Activated CD8-positive, alpha-beta memory T cell treated with anti-CD3 and anti-CD28 coated beads, Interleukin-2, amount 50 U/mL, for 1 hour (primary cell): ENCODE results near the gene SLC17A9.
"Not testable (repeated sequence)": the region's sequence is repeated elsewhere in the genome, so short reads cannot be mapped to it uniquely, and the experiment has no call there.

Experiments
- DNase-seq: peaks from one replicate; pipeline ENCODE4 v3.0.0-alpha.2; 2020; ENCODE audit errors: extremely low read depth

SLC17A9 gene

DNA sequence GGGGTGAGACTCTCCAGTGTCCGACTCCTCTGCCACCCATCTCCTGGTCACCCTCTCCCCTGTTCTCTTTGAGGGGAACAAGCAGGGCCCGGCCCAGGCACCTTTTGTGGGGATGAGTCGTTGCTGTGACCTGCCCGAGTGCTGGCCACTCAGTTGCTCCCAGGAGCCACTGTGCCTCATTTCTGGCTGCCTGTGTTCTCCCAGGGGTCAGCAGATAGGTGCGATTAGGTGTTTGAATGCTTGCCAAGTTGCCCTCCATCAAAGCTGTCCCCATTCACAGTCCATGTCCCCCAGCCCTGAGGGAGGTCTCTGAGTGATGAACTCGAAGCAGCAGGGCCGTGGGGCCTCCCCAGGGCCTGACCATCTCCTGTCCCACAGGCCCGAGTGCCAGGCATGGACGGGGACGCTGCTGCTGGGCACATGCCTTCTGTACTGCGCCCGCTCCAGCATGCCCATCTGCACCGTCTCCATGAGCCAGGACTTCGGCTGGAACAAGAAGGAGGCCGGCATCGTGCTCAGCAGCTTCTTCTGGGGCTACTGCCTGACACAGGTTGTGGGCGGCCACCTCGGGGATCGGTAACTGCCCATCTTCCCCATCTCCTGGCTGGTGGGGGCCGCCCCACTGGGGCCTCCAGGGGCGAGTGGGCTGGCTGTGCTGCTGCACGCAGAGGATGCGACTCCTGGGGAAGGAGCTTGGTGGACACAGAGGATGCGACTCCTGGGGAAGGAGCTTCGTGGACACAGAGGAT lies 4.1 kb downstream of the SLC17A9 start:
- no peak for DNase-seq

DNA sequence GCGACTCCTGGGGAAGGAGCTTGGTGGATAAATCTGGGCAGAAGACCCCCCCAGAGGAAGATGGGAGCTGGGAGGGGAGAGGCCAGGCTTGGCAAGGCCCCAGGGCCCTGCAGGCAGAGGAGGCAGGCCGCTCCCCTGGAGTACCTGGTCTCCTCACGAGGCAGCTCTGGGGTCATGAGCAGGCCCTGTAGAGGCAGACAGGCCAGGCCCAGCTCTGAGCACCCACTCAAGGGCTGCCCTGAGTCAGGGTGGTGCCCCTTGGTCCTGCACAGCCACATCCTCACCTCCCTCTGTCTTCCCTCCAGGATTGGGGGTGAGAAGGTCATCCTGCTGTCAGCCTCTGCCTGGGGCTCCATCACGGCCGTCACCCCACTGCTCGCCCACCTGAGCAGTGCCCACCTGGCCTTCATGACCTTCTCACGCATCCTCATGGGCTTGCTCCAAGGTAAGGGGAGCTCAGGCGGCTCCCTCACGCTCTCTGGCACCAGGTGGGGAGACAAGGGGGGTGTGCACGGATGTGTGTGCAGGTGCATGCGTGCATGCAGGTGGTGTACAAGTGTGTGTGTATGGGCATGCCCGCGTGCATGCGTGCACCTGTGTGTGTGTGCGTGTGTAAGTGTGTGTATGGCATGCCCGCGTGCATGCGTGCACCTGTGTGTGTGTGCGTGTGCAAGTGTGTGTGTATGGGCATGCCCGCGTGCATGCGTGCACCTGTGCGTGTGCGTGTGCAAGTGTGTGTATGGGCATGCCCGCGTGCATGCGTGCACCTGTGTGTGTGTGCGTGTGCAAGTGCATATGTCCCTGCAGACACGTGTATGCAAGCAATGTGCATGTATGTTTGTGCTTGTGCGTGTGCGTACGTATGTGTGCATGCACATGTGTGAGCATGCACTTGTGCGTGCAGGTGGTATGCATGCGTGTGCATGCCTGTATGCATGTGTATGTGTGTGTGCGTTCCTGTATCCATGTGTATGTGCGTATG lies 4.9 kb downstream of the SLC17A9 start:
- DNase-seq, result no peak

DNA sequence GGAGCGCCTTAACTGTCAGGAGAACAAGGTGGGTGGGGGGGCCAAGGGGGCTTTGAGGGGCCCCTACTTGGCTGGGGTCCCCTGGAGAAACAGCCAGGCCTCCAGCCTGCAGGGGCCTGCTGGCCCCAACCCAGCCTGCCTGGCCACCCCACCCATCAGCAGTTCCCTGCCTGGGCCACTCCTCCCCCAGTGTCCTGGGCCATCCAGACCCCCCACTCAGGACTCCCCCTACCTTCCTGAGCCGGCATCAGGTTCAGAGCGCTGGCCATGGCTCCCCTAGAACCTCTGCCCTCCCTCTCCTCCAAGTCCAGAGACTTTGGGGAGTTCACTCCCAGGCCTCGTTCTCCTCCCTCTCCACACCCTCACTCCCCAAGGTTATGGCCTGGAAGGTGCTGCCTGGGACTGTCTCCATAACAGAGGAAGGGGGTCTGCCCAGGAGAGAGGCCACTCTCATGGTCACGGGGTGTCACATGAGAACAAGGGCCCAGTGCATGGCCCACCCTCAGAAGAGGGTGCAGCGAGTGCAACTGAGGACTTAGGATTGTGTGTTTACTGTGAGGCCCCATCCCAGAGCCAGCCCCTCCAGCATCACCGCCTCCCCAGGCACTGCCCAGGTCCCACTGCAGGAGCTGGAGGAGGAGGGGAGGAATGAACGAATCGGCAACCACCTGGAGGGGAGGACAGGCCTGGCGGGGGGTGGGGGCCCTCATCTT lies 6.0 kb downstream of the SLC17A9 start:
- no peak for DNase-seq

GRCh38 chr20:62959101-62959971 lies 6.8 kb downstream of the SLC17A9 start:
- no peak for DNase-seq

DNA sequence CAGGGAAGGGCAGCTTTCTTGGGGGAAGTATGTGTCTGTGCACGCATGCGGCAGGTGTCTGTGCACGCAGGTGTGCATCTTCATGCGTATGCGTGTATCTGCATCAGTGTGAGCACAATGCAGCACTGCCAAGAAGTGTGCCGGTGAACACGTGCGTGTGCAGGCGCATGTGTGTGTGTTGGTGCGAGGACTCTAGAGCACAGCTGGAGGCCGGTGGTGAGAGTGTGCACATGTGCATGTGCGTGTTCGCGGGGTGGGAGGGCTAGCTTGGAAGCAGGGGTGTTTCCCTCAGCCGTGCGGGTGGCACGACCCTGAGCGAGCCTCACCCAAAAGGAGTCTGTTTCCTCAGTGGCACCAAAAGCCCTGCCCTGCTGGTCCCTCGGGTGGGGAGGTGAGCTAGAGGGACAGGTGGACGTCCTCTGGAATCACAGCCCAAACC lies 7.5 kb downstream of the SLC17A9 start:
- no peak for DNase-seq

- not testable (repeated sequence) for DNase-seq
Measured at GRCh38 chr20:62960446-62961309, 8.2 kb downstream of the SLC17A9 start.

DNA sequence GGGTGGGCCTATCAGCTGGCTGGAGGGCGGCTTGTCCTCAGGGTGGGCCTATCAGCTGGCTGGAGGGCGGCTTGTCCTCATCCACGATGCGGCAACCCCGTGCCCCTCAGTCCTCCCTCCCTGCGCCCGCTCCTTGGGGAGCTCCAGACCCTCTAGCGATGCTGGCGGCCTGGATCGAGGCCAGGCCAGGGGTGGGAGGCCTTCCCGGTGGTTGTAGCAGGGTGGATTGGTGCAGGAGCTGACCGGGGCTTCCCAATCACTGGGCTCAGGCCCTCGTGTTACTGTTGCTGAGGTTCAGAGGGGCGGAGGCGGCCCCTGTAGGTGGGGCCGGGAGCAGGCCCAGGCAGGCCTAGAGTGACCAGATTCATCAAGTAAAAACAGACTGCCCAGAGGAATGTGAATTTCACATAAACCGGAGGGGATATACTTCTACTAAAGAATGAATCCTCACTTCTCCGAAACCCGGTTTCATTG lies 8.8 kb downstream of the SLC17A9 start:
- no peak for DNase-seq

DNA sequence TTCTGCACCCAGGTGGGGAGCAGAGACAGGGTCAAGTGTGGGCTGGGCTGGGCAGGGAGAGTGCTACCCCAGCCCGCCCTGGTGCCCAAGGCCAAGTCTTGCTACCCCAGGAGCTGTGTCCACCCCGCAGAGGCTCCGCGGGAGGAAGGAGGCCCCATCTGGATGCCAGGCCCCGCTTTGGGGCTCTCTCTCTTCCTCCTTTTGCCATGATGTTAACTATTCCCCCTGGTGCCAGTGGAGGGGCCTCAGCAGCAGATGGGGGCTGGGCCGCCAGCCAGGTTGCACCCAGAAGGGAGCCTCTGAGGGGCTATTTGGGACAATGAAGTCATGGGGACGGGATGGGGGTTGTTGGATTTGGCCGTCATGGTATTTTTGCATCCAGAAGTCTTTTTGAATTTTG lies 9.3 kb downstream of the SLC17A9 start:
- no peak for DNase-seq

GRCh38 chr20:62962221-62962879 lies 9.8 kb downstream of the SLC17A9 start:
- no peak for DNase-seq

DNA sequence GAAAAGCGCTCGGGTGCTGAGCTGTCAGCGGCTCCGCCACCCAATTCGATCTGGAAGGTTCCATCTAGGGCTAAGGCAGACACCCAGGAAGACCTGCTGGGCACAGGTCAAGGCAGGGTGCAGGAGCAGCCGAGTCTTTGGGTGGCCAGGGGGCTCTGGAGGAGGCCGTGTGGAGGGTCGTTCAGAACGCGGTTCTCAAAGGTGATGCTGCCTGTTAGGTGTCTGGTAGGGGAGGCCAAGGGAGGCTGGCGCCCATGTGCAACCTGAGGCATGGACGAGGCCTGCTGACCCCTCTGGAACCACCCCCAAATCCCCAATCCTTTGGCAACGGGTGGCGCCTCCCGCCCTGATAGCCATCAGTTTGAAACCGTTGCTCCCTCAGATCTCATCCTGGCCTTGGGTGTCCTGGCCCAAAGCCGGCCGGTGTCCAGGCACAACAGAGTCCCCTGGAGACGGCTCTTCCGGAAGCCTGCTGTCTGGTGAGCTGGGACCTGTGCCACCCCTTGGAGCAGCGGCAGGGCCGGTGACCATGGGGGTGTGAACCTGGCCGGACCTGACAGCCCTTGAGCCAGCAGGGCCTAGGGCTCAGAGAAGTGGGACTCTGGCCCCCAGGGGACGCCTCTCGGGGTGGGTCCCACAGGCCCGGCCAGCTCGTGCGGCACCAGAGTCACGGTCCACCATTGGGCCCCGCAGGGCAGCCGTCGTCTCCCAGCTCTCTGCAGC lies 10.5 kb downstream of the SLC17A9 start:
- DNase-seq, result no peak

DNA sequence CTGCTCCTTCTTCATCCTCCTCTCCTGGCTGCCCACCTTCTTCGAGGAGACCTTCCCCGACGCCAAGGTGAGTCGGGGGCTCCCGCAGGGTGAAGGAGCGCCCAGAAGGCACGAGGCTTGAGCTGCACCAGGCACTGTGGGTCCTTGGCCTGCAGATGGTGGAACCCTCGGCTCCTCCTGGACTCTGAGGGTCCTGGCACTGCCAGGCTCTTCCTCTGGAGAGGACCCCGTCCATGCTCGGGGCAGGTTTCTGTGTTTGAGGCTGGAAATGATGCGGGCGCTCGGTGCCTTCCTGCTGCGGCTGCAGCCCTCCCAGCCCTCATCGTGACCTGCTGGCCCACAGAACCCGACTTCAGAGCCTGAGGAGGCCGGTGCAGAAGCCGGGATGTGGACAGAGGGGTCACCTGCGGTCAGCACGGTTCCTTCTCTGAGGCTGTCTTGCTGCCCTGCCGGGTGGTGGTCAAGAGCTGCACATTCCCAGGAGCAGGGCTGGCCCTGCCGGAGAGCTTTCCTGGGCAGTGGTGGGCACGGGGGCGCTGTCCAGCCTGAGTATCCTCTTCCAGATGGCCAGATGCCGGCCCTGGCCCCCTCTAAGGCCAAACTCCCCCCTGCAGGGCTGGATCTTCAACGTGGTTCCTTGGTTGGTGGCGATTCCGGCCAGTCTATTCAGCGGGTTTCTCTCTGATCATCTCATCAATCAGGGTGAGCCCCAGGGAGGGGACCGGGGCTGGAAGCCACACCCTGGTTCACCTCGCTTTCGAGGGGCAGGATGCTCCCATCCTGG lies 11.3 kb downstream of the SLC17A9 start:
- no peak for DNase-seq

- no peak for DNase-seq
Measured at GRCh38 chr20:62964700-62965099, 12.2 kb downstream of the SLC17A9 start.

GRCh38 chr20:62965363-62965771 lies 12.9 kb downstream of the SLC17A9 start:
- no peak for DNase-seq

- no peak for DNase-seq
Measured at GRCh38 chr20:62966212-62967148, 14.0 kb downstream of the SLC17A9 start.

- DNase-seq, result no peak
Measured at GRCh38 chr20:62967149-62967501, 14.6 kb downstream of the SLC17A9 start.

GRCh38 chr20:62967628-62968351 lies 15.3 kb downstream of the SLC17A9 start:
- DNase-seq, result no peak
